HepG2 (cell line): ENCODE data around the gene RAB40C. TPM values are rescaled to one million over a fixed set of nuclear protein-coding genes. Genes with fewer than 3 reads are reported as not detected.

Experiments used
- AGO2 ChIP-seq: fragments of 200-400 bp; formaldehyde crosslinking; optimal IDR thresholded peaks from 2 replicates; pipeline ENCODE3; 2017; ENCODE audit warnings: mild to moderate bottlenecking, low read depth, low read length, moderate library complexity
- ATF7-NPFF ChIP-seq: sonication (generic); formaldehyde crosslinking; IDR thresholded peaks from 2 replicates; pipeline ENCODE4 v1.8.1; 2023; ENCODE audit warnings: mild to moderate bottlenecking, low read depth, missing genetic modification reagents, moderate library complexity
- CREB1 ChIP-seq, 2 experiments: fragments of 450-650 bp in 1 of 2; IDR thresholded peaks; 2 replicates each; pipeline ENCODE4 v1.6.1; 2016 to 2017; ENCODE audit warnings: control low read depth in 1 of 2, mild to moderate bottlenecking in 1 of 2, missing compliant biosample characterization in 1 of 2, missing genetic modification characterization in 1 of 2
- CREBL2 ChIP-seq: sonication (generic); formaldehyde crosslinking; IDR thresholded peaks from 2 replicates; pipeline ENCODE4 v1.8.1; 2023; ENCODE audit warnings: missing genetic modification reagents, mild to moderate bottlenecking, borderline replicate concordance
- ELK4 ChIP-seq: sonication (generic); formaldehyde crosslinking; IDR thresholded peaks from 2 replicates; pipeline ENCODE4 v1.9.0; 2021; ENCODE audit warnings: missing genetic modification reagents, borderline replicate concordance
- HHEX ChIP-seq: IDR thresholded peaks from 2 replicates; pipeline ENCODE4 v1.6.1; 2016; ENCODE audit warnings: control low read depth
- HNRNPK ChIP-seq: fragments of 200-400 bp; formaldehyde crosslinking; IDR thresholded peaks from 2 replicates; pipeline ENCODE4 v1.6.1; 2018; ENCODE audit warnings: low read length, low read depth, moderate library complexity, mild to moderate bottlenecking; ENCODE audit not compliant: poor library complexity, severe bottlenecking
- JUND ChIP-seq: sonication (generic); formaldehyde crosslinking; IDR thresholded peaks from 2 replicates; pipeline ENCODE4 v1.8.0; 2022; ENCODE audit warnings: mild to moderate bottlenecking, missing genetic modification reagents
- KLF12 ChIP-seq: sonication (generic); formaldehyde crosslinking; IDR thresholded peaks from 2 replicates; pipeline ENCODE4 v1.4.0; 2020; ENCODE audit warnings: missing genetic modification reagents, borderline replicate concordance
- MAZ ChIP-seq, 2 experiments: sonication (generic) in 1 of 2; formaldehyde crosslinking in 1 of 2; IDR thresholded peaks; 2 replicates each; pipeline versions ENCODE4 v1.5.0 to v1.6.1; 2012 to 2020; ENCODE audit warnings: low read depth in 2 of 2, mild to moderate bottlenecking in 2 of 2, borderline replicate concordance in 1 of 2, improper control_type of control experiment in 1 of 2, low read length in 1 of 2, missing genetic modification reagents in 1 of 2, moderate library complexity in 1 of 2
- NFE2 ChIP-seq: sonication (generic); formaldehyde crosslinking; IDR thresholded peaks from 2 replicates; pipeline ENCODE4 v1.4.0; 2020; ENCODE audit warnings: missing genetic modification reagents
- PHB2 ChIP-seq: fragments of 450-650 bp; IDR thresholded peaks from 2 replicates; pipeline ENCODE4 v1.6.1; 2018; ENCODE audit not compliant: partially characterized antibody
- PHF5A ChIP-seq: IDR thresholded peaks from one replicate; pipeline ENCODE4 v1.6.1; 2018; ENCODE audit warnings: low read depth, missing genetic modification reagents; ENCODE audit not compliant: unreplicated experiment
- RBM39 ChIP-seq: fragments of 200-400 bp; formaldehyde crosslinking; IDR thresholded peaks from one replicate; pipeline ENCODE4 v1.6.1; 2018; ENCODE audit warnings: antibody characterized with exemption, mild to moderate bottlenecking, low read depth, low read length; ENCODE audit not compliant: poor library complexity, severe bottlenecking
- THRA ChIP-seq: sonication (generic); formaldehyde crosslinking; IDR thresholded peaks from 2 replicates; pipeline ENCODE4 v1.4.0; 2020; ENCODE audit warnings: missing genetic modification reagents, borderline replicate concordance
- ZNF274 ChIP-seq: sonication (generic); formaldehyde crosslinking; IDR thresholded peaks from 2 replicates; pipeline ENCODE4 v1.5.1; 2020; ENCODE audit warnings: mild to moderate bottlenecking, missing genetic modification reagents
- ZNF275 ChIP-seq: sonication (generic); formaldehyde crosslinking; IDR thresholded peaks from 2 replicates; pipeline ENCODE4 v1.8.0; 2022; ENCODE audit warnings: missing genetic modification reagents, mild to moderate bottlenecking, inconsistent platforms, borderline replicate concordance
- ZNF350 ChIP-seq: sonication (generic); formaldehyde crosslinking; IDR thresholded peaks from 2 replicates; pipeline ENCODE4 v1.4.0; 2020; ENCODE audit warnings: mild to moderate bottlenecking, low read depth, missing genetic modification reagents, borderline replicate concordance
- ZNF580 ChIP-seq: IDR thresholded peaks from 2 replicates; pipeline ENCODE4 v1.6.1; 2016; ENCODE audit warnings: low read depth, borderline replicate concordance
- ZNF597 ChIP-seq: sonication (generic); formaldehyde crosslinking; IDR thresholded peaks from 2 replicates; pipeline ENCODE4 v1.5.0; 2020; ENCODE audit warnings: missing genetic modification reagents
- ZNF644 ChIP-seq: IDR thresholded peaks from 2 replicates; pipeline ENCODE4 v1.6.1; 2016; ENCODE audit warnings: low read depth
- ZNF790 ChIP-seq: sonication (generic); formaldehyde crosslinking; IDR thresholded peaks from 2 replicates; pipeline ENCODE4 v1.8.0; 2022; ENCODE audit warnings: missing genetic modification reagents, mild to moderate bottlenecking, borderline replicate concordance
- ZNF792 ChIP-seq: IDR thresholded peaks from 2 replicates; pipeline ENCODE4 v1.6.1; 2016
- polyA plus RNA-seq, 8 experiments: library from polyadenylated mRNA; depleted of rRNA in 3 of 8; stranded (reverse) in 7 of 8; unstranded in 1 of 8; fragments of >200 nt; fragmentation: Illumina TruSeq in 4 of 8; extraction: Trizol in 4 of 8; gene quantifications; 2 replicates each; pipeline versions ENCODE4 v1.2.1 to v1.2.3, GENCODE V29; 2011 to 2016; ENCODE audit warnings: low read depth in 4 of 8, missing spikeins in 1 of 8, mixed read lengths in 1 of 8; ENCODE audit not compliant: insufficient read depth in 1 of 8
- total RNA-seq, 5 experiments: library from RNA; depleted of rRNA; stranded (reverse); fragments of >200 nt; fragmentation: Illumina TruSeq; extraction: Trizol; gene quantifications; 2 replicates each; pipeline ENCODE4 v1.2.3, GENCODE V29; 2016; ENCODE audit warnings: low read depth in 1 of 5

Gene RAB40C
- total and polyA plus RNA-seq, 2 of the 13 experiments (the other 11 are each of a cell fraction or from before 2014, with no cell fraction given) = 7.7 to 11.5 TPM

GRCh38 chr16:588889-589657 is 793 bp upstream of the RAB40C start (continued):
- peak; percentile 63; the same call in 1 of the 2 replicates for TF ChIP-seq ATF7-NPFF (CRISPR knock-in tag)
- 0 out of 2 replicates have a peak, but pooled peaks have one; percentile 20 for TF ChIP-seq ZNF350 (CRISPR knock-in tag)
- no peak for TF ChIP-seq ZNF580 (CRISPR knock-in tag)
- TF ChIP-seq PHF5A = no peak
- no peak for TF ChIP-seq JUND (CRISPR knock-in tag)
- no peak for TF ChIP-seq PHB2
- peak; percentile 37; the same call in 1 of the 2 replicates for TF ChIP-seq KLF12 (CRISPR knock-in tag)
- TF ChIP-seq ZNF790 (CRISPR knock-in tag) = no peak
- no peak; the same call in 1 of the 2 replicates for TF ChIP-seq CREB1 (IDR thresholded peaks at IDR 0.05)
- TF ChIP-seq CREB1 (CRISPR knock-in tag; IDR thresholded peaks at IDR 0.05) = no peak
- TF ChIP-seq ZNF275 = peak; percentile 61; the same call in 1 of the 2 replicates
- TF ChIP-seq RBM39 = no peak
- no peak for TF ChIP-seq ZNF597 (CRISPR knock-in tag)
- no peak for TF ChIP-seq ELK4 (CRISPR knock-in tag)
- TF ChIP-seq CREBL2 (CRISPR knock-in tag) = no peak
- peak; percentile 66 for TF ChIP-seq AGO2
- no peak; the same call in 1 of the 2 replicates for TF ChIP-seq MAZ (IDR thresholded peaks at IDR 0.05; ENCODE audit: borderline replicate concordance, low read depth, low read length)
- TF ChIP-seq MAZ (CRISPR knock-in tag; IDR thresholded peaks at IDR 0.05; ENCODE audit: low read depth) = peak; percentile 34; the same call in 1 of the 2 replicates
- TF ChIP-seq HHEX (CRISPR knock-in tag) = no peak
- no peak for TF ChIP-seq THRA (CRISPR knock-in tag)
- TF ChIP-seq ZNF792 = no peak; the same call in 1 of the 2 replicates
- no peak for TF ChIP-seq ZNF644
- peak; percentile 83 for TF ChIP-seq ZNF274 (CRISPR knock-in tag)
- TF ChIP-seq HNRNPK = no peak
- TF ChIP-seq NFE2 (CRISPR knock-in tag) = 0 out of 2 replicates have a peak, but pooled peaks have one; percentile 23
